Measurements from ENCODE around the gene WIPF1.

- TF ChIP-seq CTCF (IDR thresholded peaks at IDR 0.05), result no peak
- no peak for TF ChIP-seq POLR2A (IDR thresholded peaks at IDR 0.05)
These were observed 19.5 kb upstream of the WIPF1 start for GRCh38 chr2:174617120-174617519.

Data from esophagus squamous epithelium (tissue), 4 donors.